Neural cell (in vitro differentiated cells): ENCODE results near the gene HDAC1. TPM values are rescaled to one million over a fixed set of nuclear protein-coding genes. Genes with fewer than 3 reads are reported as not detected.

Experiments used
- H2AFZ ChIP-seq: fragments of 200-600, 300-800 bp; sonication (generic), shearing (Covaris generic); 2 replicates; pipeline ENCODE4 v1.6.0; 2014; ENCODE audit warnings: low read depth, mild to moderate bottlenecking, antibody characterized with exemption, low read length, moderate library complexity
- H3F3A ChIP-seq: fragments of 200-600 bp; shearing (Covaris generic); 2 replicates; pipeline ENCODE4 v1.6.1; 2016; ENCODE audit warnings: mild to moderate bottlenecking, moderate library complexity, mixed read lengths, antibody characterized with exemption, low read length; ENCODE audit not compliant: insufficient read depth, poor library complexity, severe bottlenecking
- H3K27ac ChIP-seq: fragments of 200-600, 300-800 bp; sonication (generic), shearing (Covaris generic); 2 replicates; pipeline ENCODE4 v1.5.1; 2014; ENCODE audit warnings: mild to moderate bottlenecking, low read length, moderate library complexity
- H3K27me3 ChIP-seq: fragments of 300-800, 200-600 bp; sonication (generic), shearing (Covaris generic); 2 replicates; pipeline ENCODE4 v1.6.0; 2014; ENCODE audit warnings: mild to moderate bottlenecking, low read depth, low read length, moderate library complexity; ENCODE audit not compliant: insufficient read depth
- H3K36me3 ChIP-seq: fragments of 300-800, 200-600 bp; sonication (generic), shearing (Covaris generic); 2 replicates; pipeline ENCODE4 v1.5.1; 2014; ENCODE audit warnings: mild to moderate bottlenecking, antibody characterized with exemption, low read length, moderate library complexity; ENCODE audit not compliant: insufficient read depth
- H3K4me2 ChIP-seq: fragments of 300-800, 200-600 bp; sonication (generic), shearing (Covaris generic); 2 replicates; pipeline ENCODE4 v1.6.0; 2014; ENCODE audit warnings: mild to moderate bottlenecking, low read length
- H3K4me3 ChIP-seq: fragments of 300-800, 200-600 bp; sonication (generic), shearing (Covaris generic); 2 replicates; pipeline ENCODE4 v1.5.1; 2014; ENCODE audit warnings: mild to moderate bottlenecking, low read length, moderate library complexity
- H3K79me2 ChIP-seq: fragments of 200-600 bp; shearing (Covaris generic); replicated peaks from 2 replicates; pipeline ENCODE4 v1.6.0; 2014; ENCODE audit warnings: mild to moderate bottlenecking, low read length, moderate library complexity; ENCODE audit not compliant: insufficient read depth
- H3K9ac ChIP-seq: fragments of 300-800, 200-600 bp; sonication (generic), shearing (Covaris generic); 2 replicates; pipeline ENCODE4 v1.6.1; 2016; ENCODE audit warnings: mild to moderate bottlenecking, low read length, mixed read lengths
- H3K9me2 ChIP-seq: fragments of 200-600 bp; shearing (Covaris generic); 2 replicates; pipeline ENCODE4 v1.6.1; 2016; ENCODE audit warnings: mild to moderate bottlenecking, low read length, mixed read lengths; ENCODE audit not compliant: insufficient read depth
- H3K9me3 ChIP-seq: fragments of 200-600, 300-800 bp; sonication (generic), shearing (Covaris generic); 2 replicates; pipeline ENCODE4 v1.6.1; 2016; ENCODE audit warnings: mild to moderate bottlenecking, mixed run types, low read length, moderate library complexity, mixed read lengths
- H4K20me1 ChIP-seq: fragments of 200-600 bp; shearing (Covaris generic); 2 replicates; pipeline ENCODE4 v1.6.1; 2016; ENCODE audit warnings: mild to moderate bottlenecking, mixed run types; ENCODE audit not compliant: insufficient read depth
- EP300 ChIP-seq: fragments of 450-650 bp; conservative IDR thresholded peaks from 2 replicates; pipeline ENCODE4 v1.6.1; 2014; ENCODE audit warnings: antibody characterized with exemption, mild to moderate bottlenecking, moderate library complexity; ENCODE audit not compliant: poor library complexity, severe bottlenecking
- EZH2 ChIP-seq: fragments of 200-600, 300-800 bp; shearing (Covaris generic), sonication (generic); IDR thresholded peaks from 2 replicates; pipeline ENCODE4 v1.6.1; 2014; ENCODE audit warnings: antibody characterized with exemption, low read length, borderline replicate concordance, mild to moderate bottlenecking; ENCODE audit not compliant: insufficient read depth, poor library complexity, severe bottlenecking
- MXI1 ChIP-seq: fragments of 450-650 bp; conservative IDR thresholded peaks from 2 replicates; pipeline ENCODE4 v1.6.1; 2014; ENCODE audit warnings: antibody characterized with exemption, mild to moderate bottlenecking; ENCODE audit not compliant: poor library complexity, severe bottlenecking
- POLR2AphosphoS5 ChIP-seq: IDR thresholded peaks from 2 replicates; pipeline ENCODE4 v1.6.1; 2012
- RAD21 ChIP-seq: fragments of 450-650 bp; conservative IDR thresholded peaks from 2 replicates; pipeline ENCODE4 v1.6.1; 2014; ENCODE audit warnings: antibody characterized with exemption, mild to moderate bottlenecking, moderate library complexity
- SMC3 ChIP-seq: fragments of 450-650 bp; conservative IDR thresholded peaks from 2 replicates; pipeline ENCODE4 v1.6.1; 2014; ENCODE audit warnings: antibody characterized with exemption, mild to moderate bottlenecking, moderate library complexity; ENCODE audit not compliant: poor library complexity
- TAF1 ChIP-seq: IDR thresholded peaks from 2 replicates; pipeline ENCODE4 v1.6.1; 2012; ENCODE audit warnings: low read depth
- polyA plus RNA-seq: library from polyadenylated mRNA; depleted of rRNA; stranded (reverse); fragments of >200 nt; gene quantifications from 2 replicates; pipeline ENCODE4 v1.2.3, GENCODE V29; 2014
- TF ChIP-seq, protein P1 (sequence below): fragments of 450-650 bp; IDR thresholded peaks from 2 replicates; pipeline ENCODE4 v1.5.1; 2014; ENCODE audit warnings: antibody characterized with exemption, mild to moderate bottlenecking, moderate library complexity; ENCODE audit not compliant: poor library complexity, severe bottlenecking
- TF ChIP-seq, protein P2 (sequence below): IDR thresholded peaks from 2 replicates; pipeline ENCODE4 v1.6.1; 2012; ENCODE audit warnings: borderline replicate concordance

Gene HDAC1
- polyA plus RNA-seq, 1 donor from 2014 or later = 60.8 TPM

DNA sequence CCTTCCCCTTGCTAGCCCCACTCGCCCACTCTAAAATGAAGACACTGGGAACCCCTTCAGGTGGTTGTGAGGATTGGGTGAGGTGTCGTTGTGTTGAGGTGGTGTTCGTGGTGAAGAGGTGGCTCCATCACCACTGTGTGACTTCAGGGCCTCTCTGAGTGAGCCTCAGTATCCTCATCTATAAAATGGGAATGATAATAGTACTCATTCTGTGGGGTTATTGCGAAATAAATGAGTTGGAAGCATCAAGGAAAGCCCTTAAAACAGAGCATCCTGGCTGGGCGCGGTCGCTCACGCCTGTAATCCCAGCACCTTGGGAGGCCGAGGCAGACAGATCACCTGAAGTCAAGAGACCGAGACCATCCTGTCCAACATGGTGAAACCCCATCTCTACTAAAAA is 50.8 kb downstream of the HDAC1 start:
- Histone ChIP-seq H3K79me2 (no peaks in the 10 kb centered on the region), H3K4me2 (no peak overlapping the region), H3K9me2 (no peaks in the 10 kb centered on the region), H3K27ac (no peak overlapping the region), H4K20me1 (no peaks in the 10 kb centered on the region), H3K9ac (no peak overlapping the region), H3F3A (no peaks in the 10 kb centered on the region), H3K4me3 (no peak overlapping the region), H3K27me3 (no peaks in the 10 kb centered on the region), H2AFZ (no peak overlapping the region), H3K9me3 (no peaks in the 10 kb centered on the region), H3K36me3 (no peaks in the 10 kb centered on the region)
- no peak for TF ChIP-seq POLR2AphosphoS5

DNA sequence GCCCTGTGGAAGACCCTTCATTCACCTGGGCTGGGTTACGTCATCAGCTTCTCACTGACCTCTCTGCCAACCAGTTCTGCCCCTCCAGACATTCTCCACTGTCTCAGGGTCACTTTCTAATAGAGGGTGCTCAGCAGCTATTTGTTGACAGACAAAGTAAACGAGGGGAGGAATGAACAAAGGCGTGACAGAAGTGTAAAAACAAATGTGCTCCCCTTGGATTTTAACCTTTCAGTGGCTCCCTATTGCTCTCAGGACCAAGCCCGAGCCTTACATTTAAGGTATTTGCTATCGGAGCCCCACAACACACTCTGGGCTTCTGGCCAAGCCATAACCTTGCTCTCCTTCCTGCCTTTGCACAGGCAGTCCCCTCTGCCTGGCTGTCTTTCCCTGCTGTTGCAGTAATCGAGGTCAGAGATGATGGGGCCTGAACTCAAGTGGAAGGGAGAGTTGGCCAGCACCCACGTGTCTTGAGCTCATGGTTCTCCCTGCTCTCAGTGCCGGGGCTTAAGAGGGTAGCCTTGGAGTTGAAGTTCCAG is 53.5 kb downstream of the HDAC1 start:
- H3K27ac ChIP-seq = no peak overlapping the region
- H3K36me3 ChIP-seq = no peaks in the 10 kb centered on the region
- no peaks in the 10 kb centered on the region for H3K79me2 ChIP-seq
- no peaks in the 10 kb centered on the region for H3K9me2 ChIP-seq
- no peak overlapping the region for H2AFZ ChIP-seq
- TF ChIP-seq MXI1 (no peak), EP300 (no peak), SMC3 (no peak), POLR2AphosphoS5 (no peak), TAF1 (no peak), RAD21 (no peak), EZH2 (no peak)
- TF ChIP-seq, protein P1, sequence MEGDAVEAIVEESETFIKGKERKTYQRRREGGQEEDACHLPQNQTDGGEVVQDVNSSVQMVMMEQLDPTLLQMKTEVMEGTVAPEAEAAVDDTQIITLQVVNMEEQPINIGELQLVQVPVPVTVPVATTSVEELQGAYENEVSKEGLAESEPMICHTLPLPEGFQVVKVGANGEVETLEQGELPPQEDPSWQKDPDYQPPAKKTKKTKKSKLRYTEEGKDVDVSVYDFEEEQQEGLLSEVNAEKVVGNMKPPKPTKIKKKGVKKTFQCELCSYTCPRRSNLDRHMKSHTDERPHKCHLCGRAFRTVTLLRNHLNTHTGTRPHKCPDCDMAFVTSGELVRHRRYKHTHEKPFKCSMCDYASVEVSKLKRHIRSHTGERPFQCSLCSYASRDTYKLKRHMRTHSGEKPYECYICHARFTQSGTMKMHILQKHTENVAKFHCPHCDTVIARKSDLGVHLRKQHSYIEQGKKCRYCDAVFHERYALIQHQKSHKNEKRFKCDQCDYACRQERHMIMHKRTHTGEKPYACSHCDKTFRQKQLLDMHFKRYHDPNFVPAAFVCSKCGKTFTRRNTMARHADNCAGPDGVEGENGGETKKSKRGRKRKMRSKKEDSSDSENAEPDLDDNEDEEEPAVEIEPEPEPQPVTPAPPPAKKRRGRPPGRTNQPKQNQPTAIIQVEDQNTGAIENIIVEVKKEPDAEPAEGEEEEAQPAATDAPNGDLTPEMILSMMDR = no peak
- TF ChIP-seq, protein P2, sequence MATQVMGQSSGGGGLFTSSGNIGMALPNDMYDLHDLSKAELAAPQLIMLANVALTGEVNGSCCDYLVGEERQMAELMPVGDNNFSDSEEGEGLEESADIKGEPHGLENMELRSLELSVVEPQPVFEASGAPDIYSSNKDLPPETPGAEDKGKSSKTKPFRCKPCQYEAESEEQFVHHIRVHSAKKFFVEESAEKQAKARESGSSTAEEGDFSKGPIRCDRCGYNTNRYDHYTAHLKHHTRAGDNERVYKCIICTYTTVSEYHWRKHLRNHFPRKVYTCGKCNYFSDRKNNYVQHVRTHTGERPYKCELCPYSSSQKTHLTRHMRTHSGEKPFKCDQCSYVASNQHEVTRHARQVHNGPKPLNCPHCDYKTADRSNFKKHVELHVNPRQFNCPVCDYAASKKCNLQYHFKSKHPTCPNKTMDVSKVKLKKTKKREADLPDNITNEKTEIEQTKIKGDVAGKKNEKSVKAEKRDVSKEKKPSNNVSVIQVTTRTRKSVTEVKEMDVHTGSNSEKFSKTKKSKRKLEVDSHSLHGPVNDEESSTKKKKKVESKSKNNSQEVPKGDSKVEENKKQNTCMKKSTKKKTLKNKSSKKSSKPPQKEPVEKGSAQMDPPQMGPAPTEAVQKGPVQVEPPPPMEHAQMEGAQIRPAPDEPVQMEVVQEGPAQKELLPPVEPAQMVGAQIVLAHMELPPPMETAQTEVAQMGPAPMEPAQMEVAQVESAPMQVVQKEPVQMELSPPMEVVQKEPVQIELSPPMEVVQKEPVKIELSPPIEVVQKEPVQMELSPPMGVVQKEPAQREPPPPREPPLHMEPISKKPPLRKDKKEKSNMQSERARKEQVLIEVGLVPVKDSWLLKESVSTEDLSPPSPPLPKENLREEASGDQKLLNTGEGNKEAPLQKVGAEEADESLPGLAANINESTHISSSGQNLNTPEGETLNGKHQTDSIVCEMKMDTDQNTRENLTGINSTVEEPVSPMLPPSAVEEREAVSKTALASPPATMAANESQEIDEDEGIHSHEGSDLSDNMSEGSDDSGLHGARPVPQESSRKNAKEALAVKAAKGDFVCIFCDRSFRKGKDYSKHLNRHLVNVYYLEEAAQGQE = no peak
- H3F3A ChIP-seq = no peaks in the 10 kb centered on the region
- H3K27me3 ChIP-seq = no peaks in the 10 kb centered on the region
- H4K20me1 ChIP-seq = no peaks in the 10 kb centered on the region
- no peak overlapping the region for H3K4me2 ChIP-seq
- no peak overlapping the region for H3K9ac ChIP-seq
- H3K9me3 ChIP-seq = no peaks in the 10 kb centered on the region
- H3K4me3 ChIP-seq = no peak overlapping the region

DNA sequence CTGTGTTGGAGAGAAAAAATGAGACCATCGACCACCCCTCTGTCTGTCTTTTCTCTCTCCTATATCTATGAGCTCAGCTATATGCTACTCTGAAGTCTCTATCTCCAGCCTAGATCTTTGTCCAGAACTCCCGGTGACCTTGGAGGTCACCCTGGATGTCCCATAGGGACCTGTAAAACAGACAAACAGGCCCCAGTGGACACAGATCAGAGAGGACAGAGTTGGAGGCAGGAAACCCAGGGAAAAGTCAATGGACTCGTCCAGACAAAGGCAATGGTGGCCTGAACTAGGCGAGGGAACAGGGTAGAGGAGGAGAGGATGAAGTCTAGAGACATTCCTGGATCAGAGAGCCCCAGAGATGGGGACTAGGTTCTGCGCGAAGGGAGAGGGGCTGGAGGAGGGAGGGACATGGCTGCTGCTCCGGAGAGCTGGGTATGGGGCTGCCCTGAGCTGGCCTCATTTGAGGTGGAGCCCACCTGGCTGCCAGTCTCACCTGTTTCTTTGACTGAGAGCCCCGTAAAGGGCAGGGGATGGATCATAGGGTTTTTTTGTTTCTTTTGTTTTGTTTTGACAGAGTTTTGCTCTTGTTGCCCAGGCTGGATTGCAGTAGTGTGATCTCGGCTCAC is 54.8 kb downstream of the HDAC1 start:
- Histone ChIP-seq H3K9me3 (no peaks in the 10 kb centered on the region), H3K9me2 (no peaks in the 10 kb centered on the region), H3K4me3 (no peak overlapping the region), H3K79me2 (no peaks in the 10 kb centered on the region), H3F3A (no peaks in the 10 kb centered on the region), H3K9ac (no peak overlapping the region), H4K20me1 (no peaks in the 10 kb centered on the region), H3K27me3 (no peaks in the 10 kb centered on the region), H3K4me2 (no peak overlapping the region), H3K36me3 (no peaks in the 10 kb centered on the region), H2AFZ (no peak overlapping the region), H3K27ac (no peak overlapping the region)
- no peak for TF ChIP-seq EZH2
- TF ChIP-seq, protein P2 = no peak
- no peak for TF ChIP-seq EP300
- TF ChIP-seq RAD21 = no peak
- TF ChIP-seq POLR2AphosphoS5 = no peak
- TF ChIP-seq SMC3 = no peak
- TF ChIP-seq, protein P1 = no peak
- no peak for TF ChIP-seq TAF1
- no peak for TF ChIP-seq MXI1
